HepG2 (cell line): ENCODE measurements around the gene AKT2.

ENCODE experiments used
- BHLHE40 ChIP-seq: IDR thresholded peaks from 2 replicates; pipeline ENCODE4 v1.6.1; 2011; ENCODE audit warnings: low read length, improper control_type of control experiment
- KDM3A ChIP-seq: IDR thresholded peaks from 2 replicates; pipeline ENCODE4 v1.6.1; 2018; ENCODE audit warnings: low read depth, missing compliant biosample characterization
- RFX5 ChIP-seq: IDR thresholded peaks from 2 replicates; pipeline ENCODE4 v1.6.1; 2011; ENCODE audit warnings: low read depth, low read length, improper control_type of control experiment
- STAG1 ChIP-seq: sonication (generic); formaldehyde crosslinking; IDR thresholded peaks from 2 replicates; pipeline ENCODE4 v1.4.0; 2020; ENCODE audit warnings: missing genetic modification reagents
- ZNF782 ChIP-seq: sonication (generic); formaldehyde crosslinking; IDR thresholded peaks from 2 replicates; pipeline ENCODE4 v1.4.0; 2020; ENCODE audit warnings: missing genetic modification reagents, mild to moderate bottlenecking, borderline replicate concordance
- TF ChIP-seq, protein P1 (sequence below): sonication (generic); formaldehyde crosslinking; IDR thresholded peaks from 2 replicates; pipeline ENCODE4 v1.4.0; 2020; ENCODE audit warnings: missing genetic modification reagents

DNA sequence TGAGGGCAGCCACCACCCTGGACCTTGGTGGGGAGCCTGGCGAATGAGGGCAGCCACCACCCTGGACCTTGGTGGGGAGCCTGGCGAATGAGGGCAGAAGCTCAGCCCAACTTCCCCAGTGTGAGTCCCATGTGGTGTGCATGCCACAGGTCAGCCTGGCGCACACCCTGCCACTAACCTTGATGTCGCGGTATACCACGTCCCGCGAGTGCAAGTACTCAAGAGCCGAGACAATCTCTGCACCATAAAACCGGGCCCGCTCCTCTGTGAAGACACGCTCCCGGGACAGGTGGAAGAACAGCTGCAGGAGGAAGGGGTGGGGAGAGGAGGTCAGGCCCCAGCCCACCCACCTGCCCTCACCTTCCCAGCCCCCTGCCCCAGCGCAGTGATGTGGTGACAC lies 47.4 kb downstream of the AKT2 start:
- no peak for TF ChIP-seq ZNF782
- TF ChIP-seq STAG1 (CRISPR knock-in tag) = no peak
- TF ChIP-seq KDM3A (CRISPR knock-in tag) = no peak
- TF ChIP-seq BHLHE40 = no peak
- TF ChIP-seq RFX5 = no peak
- TF ChIP-seq, protein P1, sequence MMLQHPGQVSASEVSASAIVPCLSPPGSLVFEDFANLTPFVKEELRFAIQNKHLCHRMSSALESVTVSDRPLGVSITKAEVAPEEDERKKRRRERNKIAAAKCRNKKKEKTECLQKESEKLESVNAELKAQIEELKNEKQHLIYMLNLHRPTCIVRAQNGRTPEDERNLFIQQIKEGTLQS (CRISPR knock-in tag) = no peak
